ENCODE results near the gene PRDX5. TPM values are rescaled to one million over a fixed set of nuclear protein-coding genes. Genes with fewer than 3 reads are reported as not detected.

Gene PRDX5
- total and polyA plus RNA-seq, 9 of the 15 experiments (the other 6 are each of a cell fraction or from before 2014, with no cell fraction given), result 40.8 to 327 (median 204) TPM

DNA sequence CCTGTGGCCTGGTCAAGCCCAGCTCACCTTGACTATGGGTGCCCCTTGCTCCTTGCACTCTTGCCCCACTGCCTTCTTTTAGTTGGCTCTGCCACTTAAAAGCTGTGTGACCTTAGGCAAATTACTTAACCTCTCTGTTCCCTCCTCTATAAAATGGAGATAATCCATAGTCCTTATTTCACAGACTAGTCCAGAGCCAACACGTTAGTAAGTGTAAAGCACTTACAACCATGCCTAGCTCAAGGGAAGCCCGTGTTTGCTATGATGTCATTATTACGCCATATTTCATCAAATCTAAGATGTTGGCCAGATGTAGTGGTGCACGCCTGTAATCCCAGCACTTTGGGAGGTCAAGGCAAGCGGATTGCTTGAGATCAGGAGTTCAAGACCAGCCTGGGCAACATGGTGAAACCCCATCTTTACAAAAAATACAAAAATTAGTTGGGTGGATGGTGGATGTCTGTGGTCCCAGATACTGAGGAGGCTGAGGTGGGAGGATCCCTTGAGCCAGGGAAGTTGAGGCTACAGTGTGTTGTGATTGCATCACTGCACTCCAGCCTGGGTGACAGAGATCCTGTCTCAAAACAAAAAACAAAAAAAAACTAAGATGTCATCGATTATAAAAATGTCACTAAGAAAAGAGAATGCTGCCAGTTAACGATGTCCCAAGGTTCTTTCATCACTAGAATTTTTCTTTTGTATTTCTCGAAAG lies 19.8 kb downstream of the PRDX5 start (continued):
- TF ChIP-seq, protein P1, sequence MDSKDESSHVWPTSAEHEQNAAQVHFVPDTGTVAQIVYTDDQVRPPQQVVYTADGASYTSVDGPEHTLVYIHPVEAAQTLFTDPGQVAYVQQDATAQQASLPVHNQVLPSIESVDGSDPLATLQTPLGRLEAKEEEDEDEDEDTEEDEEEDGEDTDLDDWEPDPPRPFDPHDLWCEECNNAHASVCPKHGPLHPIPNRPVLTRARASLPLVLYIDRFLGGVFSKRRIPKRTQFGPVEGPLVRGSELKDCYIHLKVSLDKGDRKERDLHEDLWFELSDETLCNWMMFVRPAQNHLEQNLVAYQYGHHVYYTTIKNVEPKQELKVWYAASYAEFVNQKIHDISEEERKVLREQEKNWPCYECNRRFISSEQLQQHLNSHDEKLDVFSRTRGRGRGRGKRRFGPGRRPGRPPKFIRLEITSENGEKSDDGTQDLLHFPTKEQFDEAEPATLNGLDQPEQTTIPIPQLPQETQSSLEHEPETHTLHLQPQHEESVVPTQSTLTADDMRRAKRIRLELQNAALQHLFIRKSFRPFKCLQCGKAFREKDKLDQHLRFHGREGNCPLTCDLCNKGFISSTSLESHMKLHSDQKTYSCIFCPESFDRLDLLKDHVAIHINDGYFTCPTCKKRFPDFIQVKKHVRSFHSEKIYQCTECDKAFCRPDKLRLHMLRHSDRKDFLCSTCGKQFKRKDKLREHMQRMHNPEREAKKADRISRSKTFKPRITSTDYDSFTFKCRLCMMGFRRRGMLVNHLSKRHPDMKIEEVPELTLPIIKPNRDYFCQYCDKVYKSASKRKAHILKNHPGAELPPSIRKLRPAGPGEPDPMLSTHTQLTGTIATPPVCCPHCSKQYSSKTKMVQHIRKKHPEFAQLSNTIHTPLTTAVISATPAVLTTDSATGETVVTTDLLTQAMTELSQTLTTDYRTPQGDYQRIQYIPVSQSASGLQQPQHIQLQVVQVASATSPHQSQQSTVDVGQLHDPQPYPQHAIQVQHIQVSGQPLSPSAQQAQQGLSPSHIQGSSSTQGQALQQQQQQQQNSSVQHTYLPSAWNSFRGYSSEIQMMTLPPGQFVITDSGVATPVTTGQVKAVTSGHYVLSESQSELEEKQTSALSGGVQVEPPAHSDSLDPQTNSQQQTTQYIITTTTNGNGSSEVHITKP (IDR thresholded peaks at IDR 0.05; ENCODE audit: partially characterized antibody), result no peak
- TF ChIP-seq TOE1 (IDR thresholded peaks at IDR 0.05; ENCODE audit: borderline replicate concordance) (no peak), TOE1 (CRISPR knock-in tag; IDR thresholded peaks at IDR 0.05; ENCODE audit: borderline replicate concordance, low read depth) (0 out of 2 replicates have a peak, but pooled peaks have one; percentile 50), RBM15 (IDR thresholded peaks at IDR 0.05; ENCODE audit: insufficient read depth, low read length) (no peak), NFIC (IDR thresholded peaks at IDR 0.05) (0 out of 2 replicates have a peak, but pooled peaks have one; percentile 11), HDAC1 (IDR thresholded peaks at IDR 0.05) (0 out of 4 replicates have a peak, but pooled peaks of 1 of the 2 experiments have one; percentile 40), E2F3 (CRISPR knock-in tag; IDR thresholded peaks at IDR 0.05) (no peak), HDGF (IDR thresholded peaks at IDR 0.05) (0 out of 2 replicates have a peak, but pooled peaks have one; percentile 48), SMARCA5 (IDR thresholded peaks at IDR 0.05) (peak; percentile 97), CEBPB (tag; IDR thresholded peaks at IDR 0.05) (peak; percentile 81), ARNT (IDR thresholded peaks at IDR 0.05) (0 out of 4 replicates have a peak, but pooled peaks of 1 of the 2 experiments have one; percentile 27), RAD51 (IDR thresholded peaks at IDR 0.05; ENCODE audit: borderline replicate concordance, low read depth) (no peak), KDM1A (IDR thresholded peaks at IDR 0.05) (peak; percentile 90 to 94), ILK (tag; IDR thresholded peaks at IDR 0.05; ENCODE audit: borderline replicate concordance, low read depth) (no peak)
